ENCODE data around the gene RAVER1. TPM values are rescaled to one million over a fixed set of nuclear protein-coding genes. Genes with fewer than 3 reads are reported as not detected.

RAVER1 gene
- total RNA-seq, 3 donors from 2014 or later: 10.7 to 17.7 (median 12.3) TPM

GRCh38 chr19:10352764-10353671 lies 19.7 kb upstream of the RAVER1 start:
- H3K36me3 ChIP-seq: no peaks in the 10 kb centered on the region
- H3K4me3 ChIP-seq: no peak overlapping the region
- H3K9me3 ChIP-seq: no peaks in the 10 kb centered on the region
- DNase-seq (ENCODE audit: low spot score in 2 of 2): no peak
- H3K4me1 ChIP-seq: no peaks in the 10 kb centered on the region
- intact Hi-C loops (cut with DNase I; ENCODE audit: low total_unique reads): no loop called here
- no peaks in the 10 kb centered on the region for H3K27me3 ChIP-seq
- TF ChIP-seq, protein P1, sequence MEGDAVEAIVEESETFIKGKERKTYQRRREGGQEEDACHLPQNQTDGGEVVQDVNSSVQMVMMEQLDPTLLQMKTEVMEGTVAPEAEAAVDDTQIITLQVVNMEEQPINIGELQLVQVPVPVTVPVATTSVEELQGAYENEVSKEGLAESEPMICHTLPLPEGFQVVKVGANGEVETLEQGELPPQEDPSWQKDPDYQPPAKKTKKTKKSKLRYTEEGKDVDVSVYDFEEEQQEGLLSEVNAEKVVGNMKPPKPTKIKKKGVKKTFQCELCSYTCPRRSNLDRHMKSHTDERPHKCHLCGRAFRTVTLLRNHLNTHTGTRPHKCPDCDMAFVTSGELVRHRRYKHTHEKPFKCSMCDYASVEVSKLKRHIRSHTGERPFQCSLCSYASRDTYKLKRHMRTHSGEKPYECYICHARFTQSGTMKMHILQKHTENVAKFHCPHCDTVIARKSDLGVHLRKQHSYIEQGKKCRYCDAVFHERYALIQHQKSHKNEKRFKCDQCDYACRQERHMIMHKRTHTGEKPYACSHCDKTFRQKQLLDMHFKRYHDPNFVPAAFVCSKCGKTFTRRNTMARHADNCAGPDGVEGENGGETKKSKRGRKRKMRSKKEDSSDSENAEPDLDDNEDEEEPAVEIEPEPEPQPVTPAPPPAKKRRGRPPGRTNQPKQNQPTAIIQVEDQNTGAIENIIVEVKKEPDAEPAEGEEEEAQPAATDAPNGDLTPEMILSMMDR (IDR thresholded peaks at IDR 0.05): no peak
- TF ChIP-seq POLR2AphosphoS5 (IDR thresholded peaks at IDR 0.05): no peak
- TF ChIP-seq POLR2A (IDR thresholded peaks at IDR 0.05): no peak
- peak overlapping the region in 1 of 2 donors; percentile 58 for H3K27ac ChIP-seq

DNA sequence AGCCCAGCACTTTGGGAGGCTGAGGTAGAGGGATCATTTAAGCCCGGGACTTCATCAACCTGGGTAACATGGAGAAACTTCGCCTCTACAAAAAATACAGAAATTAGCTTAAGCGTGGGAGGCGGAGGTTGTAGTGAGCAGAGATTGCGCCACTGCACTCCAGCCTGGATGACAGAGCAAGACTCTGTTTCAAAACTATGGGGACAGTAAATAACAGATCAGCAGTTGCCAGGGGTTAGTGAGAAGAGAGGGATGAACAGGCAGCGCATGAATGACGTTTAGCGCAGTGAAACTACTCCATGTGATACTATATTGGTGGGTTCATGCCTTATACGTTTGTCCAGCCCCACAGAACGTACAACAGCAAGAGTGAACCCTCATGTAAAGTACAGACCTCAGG lies 13.2 kb upstream of the RAVER1 start:
- Histone ChIP-seq H3K36me3 (no peaks in the 10 kb centered on the region), H3K9me3 (no peaks in the 10 kb centered on the region), H3K27me3 (no peaks in the 10 kb centered on the region), H3K4me3 (no peak overlapping the region), H3K4me1 (no peaks in the 10 kb centered on the region), H3K27ac (peak overlapping the region in 1 of 2 donors; percentile 26)
- no peak for DNase-seq (ENCODE audit: low spot score in 2 of 2)
- TF ChIP-seq POLR2AphosphoS5 (IDR thresholded peaks at IDR 0.05) (no peak), POLR2A (IDR thresholded peaks at IDR 0.05) (no peak)
- TF ChIP-seq, protein P1 (IDR thresholded peaks at IDR 0.05): no peak
- intact Hi-C loops (cut with DNase I; ENCODE audit: low total_unique reads): no loop called here

DNA sequence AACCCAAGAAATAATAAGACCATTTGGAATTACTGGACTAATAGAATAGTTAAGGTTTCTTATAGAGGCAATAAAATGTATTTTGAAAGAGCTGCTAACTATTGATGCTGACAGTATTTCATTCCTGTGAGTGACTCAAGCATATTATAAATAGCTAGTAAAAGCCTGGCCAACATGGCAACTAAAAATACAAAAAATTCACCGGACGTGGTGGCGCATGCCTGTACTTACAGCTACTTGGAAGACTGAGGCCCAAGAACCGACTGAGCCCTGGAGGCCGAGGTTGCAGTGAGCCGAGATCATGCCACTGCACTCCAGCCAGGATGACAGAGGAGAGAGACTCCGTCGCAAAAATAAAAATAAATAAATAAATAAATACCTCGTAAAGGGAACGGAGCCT lies 11.5 kb upstream of the RAVER1 start:
- Histone ChIP-seq H3K9me3 (no peaks in the 10 kb centered on the region), H3K4me1 (no peaks in the 10 kb centered on the region), H3K36me3 (no peaks in the 10 kb centered on the region), H3K27ac (no peak overlapping the region), H3K27me3 (no peaks in the 10 kb centered on the region), H3K4me3 (no peak overlapping the region)
- intact Hi-C loops (cut with DNase I; ENCODE audit: low total_unique reads): no loop called here
- no peak for TF ChIP-seq POLR2A (IDR thresholded peaks at IDR 0.05)
- TF ChIP-seq POLR2AphosphoS5 (IDR thresholded peaks at IDR 0.05): no peak
- TF ChIP-seq, protein P1 (IDR thresholded peaks at IDR 0.05): no peak
- DNase-seq (ENCODE audit: low spot score in 2 of 2): no peak

DNA sequence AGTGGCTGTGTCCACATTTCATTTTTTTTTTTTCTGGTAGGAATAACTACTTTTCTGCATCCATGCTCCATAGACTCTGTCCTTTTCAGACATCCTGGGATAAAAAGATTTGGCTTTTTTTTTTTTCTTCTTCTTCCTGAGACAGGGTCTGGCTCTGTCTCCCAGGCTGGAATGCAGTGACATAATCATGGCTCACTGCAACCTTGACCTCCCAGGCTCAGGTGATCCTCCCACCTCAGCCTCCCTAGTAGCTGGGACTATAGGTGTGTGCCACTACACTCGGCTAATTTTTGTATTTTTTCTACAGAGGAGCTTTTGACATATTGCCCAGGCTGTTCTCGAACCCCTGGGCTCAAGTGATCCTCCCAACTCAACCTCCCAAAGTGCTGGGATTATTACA lies 10.2 kb upstream of the RAVER1 start:
- no peaks in the 10 kb centered on the region for H3K4me1 ChIP-seq
- H3K27me3 ChIP-seq: no peaks in the 10 kb centered on the region
- TF ChIP-seq POLR2AphosphoS5 (IDR thresholded peaks at IDR 0.05) (no peak), POLR2A (IDR thresholded peaks at IDR 0.05) (no peak)
- TF ChIP-seq, protein P1 (IDR thresholded peaks at IDR 0.05): no peak
- no peak for DNase-seq (ENCODE audit: low spot score in 2 of 2)
- no peak overlapping the region for H3K27ac ChIP-seq
- no peaks in the 10 kb centered on the region for H3K9me3 ChIP-seq
- H3K36me3 ChIP-seq: no peaks in the 10 kb centered on the region
- intact Hi-C loops (cut with DNase I; ENCODE audit: low total_unique reads): no loop called here
- no peak overlapping the region for H3K4me3 ChIP-seq

- no peak overlapping the region for H3K4me3 ChIP-seq
- TF ChIP-seq POLR2AphosphoS5 (IDR thresholded peaks at IDR 0.05): no peak
- intact Hi-C loops (cut with DNase I; ENCODE audit: low total_unique reads): no loop called here
Measured at GRCh38 chr19:10339977-10340376, 6.6 kb upstream of the RAVER1 start.

More at GRCh38 chr19:10339977-10340376, 6.6 kb upstream of the RAVER1 start:
- H3K36me3 ChIP-seq: no peaks in the 10 kb centered on the region
- H3K27me3 ChIP-seq: no peaks in the 10 kb centered on the region
- H3K4me1 ChIP-seq: no peaks in the 10 kb centered on the region
- no peak overlapping the region for H3K27ac ChIP-seq
- DNase-seq (ENCODE audit: low spot score in 2 of 2): no peak
- H3K9me3 ChIP-seq: no peaks in the 10 kb centered on the region
